ENCODE results near the gene OVCA2.

GRCh38 chr17:2054262-2054511 lies 12.4 kb downstream of the OVCA2 start:
- no peak for TF ChIP-seq HMGXB4 (CRISPR knock-in tag; IDR thresholded peaks at IDR 0.05; ENCODE audit: borderline replicate concordance)
- no peak for TF ChIP-seq MAX (IDR thresholded peaks at IDR 0.05)
- TF ChIP-seq CTCF (IDR thresholded peaks at IDR 0.05): no peak
- no peak for TF ChIP-seq TP53 (CRISPR knock-in tag; IDR thresholded peaks at IDR 0.05)
- no peak for TF ChIP-seq ZSCAN20 (CRISPR knock-in tag; IDR thresholded peaks at IDR 0.05)
- TF ChIP-seq ATOH8 (CRISPR knock-in tag; IDR thresholded peaks at IDR 0.05; ENCODE audit: low read depth): no peak
- TF ChIP-seq SREBF2 (IDR thresholded peaks at IDR 0.05): no peak
- no peak for TF ChIP-seq EHF (CRISPR knock-in tag; IDR thresholded peaks at IDR 0.05)
- TF ChIP-seq E2F6 (IDR thresholded peaks at IDR 0.05; ENCODE audit: borderline replicate concordance, low read depth): no peak
- TF ChIP-seq CHD2 (IDR thresholded peaks at IDR 0.05; ENCODE audit: low read length, partially characterized antibody): no peak
- no peak for TF ChIP-seq CEBPB (IDR thresholded peaks at IDR 0.05)
- no peak for TF ChIP-seq NPAS2 (CRISPR knock-in tag; IDR thresholded peaks at IDR 0.05; ENCODE audit: borderline replicate concordance)

All from A549 (cell line).